Testis (tissue), 3 donors: ENCODE results near the gene TSPAN32. TPM values are rescaled to one million over a fixed set of nuclear protein-coding genes. Genes with fewer than 3 reads are reported as not detected.
"Not testable (repeated sequence)": the region's sequence is repeated elsewhere in the genome, so short reads cannot be mapped to it uniquely, and the experiment has no call there.

ENCODE experiments used
- DNase-seq: peaks from one replicate; pipeline ENCODE4 v3.0.0-alpha.2; 2019
- H3K27ac ChIP-seq, 2 donors: fragments of 200-600 bp; sonication (generic); one replicate each; pipeline ENCODE4 v1.5.1; 2019
- H3K27me3 ChIP-seq: fragments of 200-600 bp; sonication (generic); one replicate; pipeline ENCODE4 v1.5.1; 2019
- H3K36me3 ChIP-seq: fragments of 200-600 bp; sonication (generic); one replicate; pipeline ENCODE4 v1.5.1; 2017; ENCODE audit warnings: low read depth; ENCODE audit errors: missing control alignments
- H3K4me1 ChIP-seq: fragments of 200-600 bp; sonication (generic); one replicate; pipeline ENCODE4 v1.5.1; 2019
- H3K4me3 ChIP-seq, 2 donors: fragments of 200-600 bp; sonication (generic); one replicate each; pipeline ENCODE4 v1.5.1; 2017 to 2019
- H3K9me3 ChIP-seq: fragments of 200-600 bp; sonication (generic); one replicate; pipeline ENCODE4 v1.5.1; 2017
- CTCF ChIP-seq, 3 experiments: fragments of 450-650 bp in 2 of 3; fragments of 200-600 bp in 1 of 3; sonication (generic) in 1 of 3; IDR thresholded peaks; one replicate each; pipeline ENCODE4 v1.5.1; 2016 to 2019; ENCODE audit warnings: antibody characterized with exemption in 3 of 3, mild to moderate bottlenecking in 2 of 3, moderate library complexity in 1 of 3
- POLR2A ChIP-seq: fragments of 450-650 bp; IDR thresholded peaks from one replicate; pipeline ENCODE4 v1.6.1; 2017; ENCODE audit warnings: antibody characterized with exemption, mild to moderate bottlenecking, moderate library complexity
- WGBS, 2 donors: methylation state at CpG; one replicate each; pipeline ENCODE4 v1.1.5; 2018; 5-methylcytosine and 5-hydroxymethylcytosine counted together
- intact Hi-C: fragments of 100-400 bp; cut with DNase I; formaldehyde crosslinking; loops from one replicate; pipeline ENCODE4 v1.15.1; 2023; ENCODE audit warnings: low total_unique reads
- polyA plus RNA-seq: library from polyadenylated mRNA; stranded (reverse); fragments of 350-450 nt; fragmentation: Illumina TruSeq; extraction: RNeasy Lipid Tissue Mini Kit (QIAGEN cat#74804); gene quantifications from one replicate; pipeline ENCODE4 v1.2.3, GENCODE V29; 2014; ENCODE audit warnings: low read depth, low replicate concordance; ENCODE audit not compliant: insufficient read depth
- total RNA-seq, 2 donors: library from RNA; depleted of rRNA; stranded (reverse); fragments of >200 nt; gene quantifications; one replicate each; pipeline ENCODE4 v1.2.3, GENCODE V29; 2016

The TSPAN32 gene
- total and polyA plus RNA-seq, 3 donors from 2014 or later = 1.0 to 1.5 (median 1.1) TPM

DNA sequence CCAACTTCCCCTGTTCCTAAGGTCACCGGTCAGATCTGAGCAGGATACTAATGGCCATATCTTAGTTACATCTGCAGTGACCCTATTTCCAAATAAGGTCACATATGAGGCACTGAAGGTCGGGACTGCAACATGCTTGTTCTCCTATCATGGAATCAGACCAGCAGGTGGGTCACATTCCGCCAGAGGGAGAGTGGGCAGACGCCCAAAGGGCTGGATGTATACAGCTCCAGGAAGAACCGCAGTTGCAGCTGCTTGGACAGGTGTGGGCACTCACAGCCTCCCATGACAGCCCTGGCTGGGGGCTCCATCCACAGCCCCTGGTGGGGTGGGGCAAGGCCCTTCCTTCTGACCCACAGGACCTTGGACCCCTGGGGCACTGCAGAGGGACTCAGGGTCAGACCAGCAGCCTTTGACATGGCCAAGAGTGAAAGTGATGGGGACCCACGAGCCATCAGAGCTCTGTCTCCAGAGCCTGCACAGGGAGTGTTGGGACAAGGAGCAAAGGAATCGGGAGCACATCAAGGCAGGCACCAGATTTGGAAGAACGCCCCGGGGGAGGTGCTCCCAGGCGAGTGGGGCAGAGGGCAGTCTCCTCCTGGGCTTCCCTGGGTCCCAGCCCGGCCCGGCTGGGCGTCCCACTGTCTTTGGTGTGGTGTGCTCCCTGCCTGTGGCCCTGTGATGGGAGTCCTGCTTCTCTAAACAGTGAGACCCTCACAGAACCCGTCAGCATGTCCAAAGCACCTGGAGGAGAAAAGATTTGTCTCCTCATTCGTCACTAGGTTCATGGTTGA lies 62.0 kb downstream of the TSPAN32 start:
- WGBS, 2 donors = 93 to 95% methylated on average over 6 to 15 of the region's 15 CpGs

DNA sequence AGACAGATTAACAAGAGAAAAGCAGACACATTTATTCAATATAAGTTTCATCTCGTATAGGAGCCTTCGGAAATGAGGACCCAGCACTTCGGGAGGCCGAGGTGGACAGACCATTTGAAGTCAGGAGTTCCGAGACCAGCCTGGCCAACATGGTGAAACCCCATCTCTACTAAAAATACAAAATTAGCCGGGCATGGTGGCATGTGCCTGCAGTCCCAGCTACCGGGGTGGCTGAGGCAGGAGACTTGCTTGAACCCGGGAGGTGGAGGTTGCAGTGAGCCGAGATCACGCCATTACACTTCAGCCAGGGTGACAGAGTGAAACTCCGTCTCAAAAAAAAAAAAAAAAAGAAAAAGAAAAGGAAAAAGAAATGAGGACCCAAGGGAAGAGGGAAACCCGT lies 62.6 kb downstream of the TSPAN32 start:
- H3K9me3 ChIP-seq, H3K27me3 ChIP-seq, H3K4me3 ChIP-seq, DNase-seq, H3K36me3 ChIP-seq, intact Hi-C loops, H3K27ac ChIP-seq: not testable (repeated sequence)
- H3K4me1 ChIP-seq = peaks cover 18% of the 10 kb centered on the region
- WGBS, 2 donors = 96 to 99% methylated on average over 12 of the region's 12 CpGs

More for the DNA sequence above, 62.0 kb downstream of the TSPAN32 start:
- Histone ChIP-seq H3K27me3 (no peaks in the 10 kb centered on the region), H3K4me1 (peaks cover 18% of the 10 kb centered on the region), H3K9me3 (no peaks in the 10 kb centered on the region), H3K36me3 (no peaks in the 10 kb centered on the region), H3K27ac (no peak overlapping the region), H3K4me3 (no peak overlapping the region)
- intact Hi-C loops = no loop called here
- DNase-seq = no peak
- TF ChIP-seq CTCF (IDR thresholded peaks at IDR 0.05) (no peak), POLR2A (no peak)

GRCh38 chr11:2365571-2366210 lies 63.9 kb downstream of the TSPAN32 start:
- WGBS, 2 donors = 86 to 100% methylated on average over 3 to 16 of the region's 16 CpGs
- H3K4me3 ChIP-seq = no peak overlapping the region
- no peak overlapping the region for H3K27ac ChIP-seq
- no peaks in the 10 kb centered on the region for H3K36me3 ChIP-seq
- no peaks in the 10 kb centered on the region for H3K9me3 ChIP-seq
- peaks cover 18% of the 10 kb centered on the region for H3K4me1 ChIP-seq
- intact Hi-C loops = no loop called here
- no peak for TF ChIP-seq POLR2A
- TF ChIP-seq CTCF (IDR thresholded peaks at IDR 0.05) = no peak
- no peak for DNase-seq
- no peaks in the 10 kb centered on the region for H3K27me3 ChIP-seq

- Histone ChIP-seq H3K4me3 (no peak overlapping the region), H3K27ac (no peak overlapping the region), H3K27me3 (no peaks in the 10 kb centered on the region), H3K36me3 (no peaks in the 10 kb centered on the region), H3K9me3 (no peaks in the 10 kb centered on the region), H3K4me1 (peaks cover 18% of the 10 kb centered on the region)
- 44 to 57% methylated on average over 10 to 11 of the region's 11 CpGs for WGBS, 2 donors
- TF ChIP-seq POLR2A = no peak
- no peak for TF ChIP-seq CTCF (IDR thresholded peaks at IDR 0.05)
- intact Hi-C loops = no loop called here
- peak; percentile 69 for DNase-seq
These were observed 64.5 kb downstream of the TSPAN32 start for GRCh38 chr11:2366276-2366675.

DNA sequence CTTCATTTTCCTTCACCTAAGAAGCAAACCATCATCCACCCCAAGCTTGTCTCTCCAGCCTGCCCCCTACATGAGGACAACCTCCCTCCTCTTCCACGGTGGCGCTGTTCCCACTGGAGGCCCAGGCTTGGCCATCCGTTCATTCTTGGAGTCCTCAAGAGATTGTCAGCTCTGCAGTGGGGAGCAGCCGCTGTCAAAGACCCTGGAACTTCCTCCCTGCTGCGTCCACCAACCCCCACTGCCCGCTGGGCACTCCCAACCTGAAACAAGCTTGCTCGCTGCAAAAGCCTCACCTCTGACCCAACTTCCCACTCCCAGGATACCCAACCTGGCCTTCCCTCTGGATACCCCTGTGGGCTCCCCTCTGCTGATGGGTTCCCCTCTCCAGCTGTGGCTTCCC lies 64.9 kb downstream of the TSPAN32 start:
- no peaks in the 10 kb centered on the region for H3K36me3 ChIP-seq
- 73 to 91% methylated on average over 5 to 7 of the region's 7 CpGs for WGBS, 2 donors
- peaks cover 18% of the 10 kb centered on the region for H3K4me1 ChIP-seq
- H3K27ac ChIP-seq = no peak overlapping the region
- H3K27me3 ChIP-seq = no peaks in the 10 kb centered on the region
- TF ChIP-seq POLR2A (no peak), CTCF (IDR thresholded peaks at IDR 0.05) (no peak)
- H3K4me3 ChIP-seq = no peak overlapping the region
- intact Hi-C loops = no loop called here
- DNase-seq = no peak
- H3K9me3 ChIP-seq = no peaks in the 10 kb centered on the region
